Lung (tissue), 12 donors: Measurements from ENCODE around the gene ALG8. TPM values are rescaled to one million over a fixed set of nuclear protein-coding genes. Genes with fewer than 3 reads are reported as not detected.

Experiments
- ATAC-seq: fragments of 200-7000 bp; cut with Tn5 transposase; one replicate; pipeline ENCODE4 v1.9.1; 2020; ENCODE audit warnings: moderate number of reproducible peaks; ENCODE audit not compliant: insufficient read depth, low FRiP score
- DNase-seq, 3 donors: peaks; one replicate each; pipeline ENCODE4 v3.0.0-alpha.2; 2013 to 2017
- H3K27ac ChIP-seq, 2 donors: one replicate each; pipeline ENCODE4 v1.5.1; 2013; ENCODE audit warnings: mild to moderate bottlenecking in 2 of 2, moderate library complexity in 2 of 2, control low read depth in 1 of 2, inconsistent platforms in 1 of 2, low read depth in 1 of 2, low read length in 1 of 2
- H3K27me3 ChIP-seq, 3 donors: one replicate each; pipeline ENCODE4 v1.5.1; 2013; ENCODE audit warnings: low read length in 2 of 3; ENCODE audit not compliant: control insufficient read depth in 3 of 3, insufficient read depth in 3 of 3
- H3K36me3 ChIP-seq, 4 donors: one replicate each; pipeline ENCODE4 v1.5.1; 2013; ENCODE audit warnings: low read length in 4 of 4, mild to moderate bottlenecking in 1 of 4, moderate library complexity in 1 of 4; ENCODE audit not compliant: control insufficient read depth in 4 of 4, insufficient read depth in 4 of 4
- H3K4me1 ChIP-seq, 5 donors: one replicate each; pipeline ENCODE4 v1.5.1; 2013; ENCODE audit warnings: low read length in 5 of 5, mild to moderate bottlenecking in 2 of 5, moderate library complexity in 1 of 5; ENCODE audit not compliant: control insufficient read depth in 5 of 5, insufficient read depth in 5 of 5
- H3K4me3 ChIP-seq: one replicate; pipeline ENCODE4 v1.5.1; 2013; ENCODE audit warnings: mild to moderate bottlenecking, control low read depth, moderate library complexity
- H3K9ac ChIP-seq, 2 donors: one replicate each; pipeline ENCODE4 v1.5.1; 2013; ENCODE audit warnings: low read length in 2 of 2, control low read depth in 1 of 2; ENCODE audit not compliant: insufficient read depth in 1 of 2
- H3K9me3 ChIP-seq, 4 donors: one replicate each; pipeline ENCODE4 v1.5.1; 2013; ENCODE audit warnings: low read length in 3 of 4, mild to moderate bottlenecking in 1 of 4, moderate library complexity in 1 of 4; ENCODE audit not compliant: control insufficient read depth in 4 of 4, insufficient read depth in 3 of 4
- CTCF ChIP-seq: IDR thresholded peaks from 2 replicates; pipeline ENCODE4 v1.5.1; 2012; ENCODE audit warnings: mild to moderate bottlenecking; ENCODE audit errors: control extremely low read depth, extremely low read depth
- WGBS, 2 donors: extraction: QIAGEN DNeasy Blood & Tissue Kit; methylation state at CpG; one replicate each; pipeline ENCODE4 v1.1.7; 2013; 5-methylcytosine and 5-hydroxymethylcytosine counted together
- polyA plus RNA-seq, 2 donors: library from polyadenylated mRNA; stranded (reverse); fragments of 200-250 nt; gene quantifications; one replicate each; pipeline ENCODE4 v1.2.1, GENCODE V29; 2013
- total RNA-seq, 2 donors: library from RNA; depleted of rRNA in 1 of 2; stranded (reverse); fragments of >200 nt in 1 of 2; gene quantifications; one replicate each; pipeline ENCODE4 v1.2.1, GENCODE V29; 2014 to 2021
- donor health status: control.
- donor health status: control.
- donor health status: Bipolar disorder and iron deficiency.
- donor health status: healthy.
- donor health status: DM: yes; HTN: yes; CAD: no.

Gene ALG8
- total and polyA plus RNA-seq, 4 donors: 25.1 to 62.8 (median 35.5) TPM

GRCh38 chr11:78168539-78169477 is 29.4 kb upstream of the ALG8 start:
- DNase-seq (peak; percentile 79 to 88 (median 85)), ATAC-seq (peak; percentile 32)
- Histone ChIP-seq H3K4me3 (no peak overlapping the region), H3K27ac (peak overlapping the region; percentile 69 to 86), H3K4me1 (peaks cover 0 to 16% (median 7%) of the 10 kb centered on the region in 5 donors), H3K36me3 (peaks cover 0 to 13% (median 3%) of the 10 kb centered on the region in 4 donors), H3K9ac (peak overlapping the region in 1 of 2 donors; percentile 28), H3K27me3 (no peaks in the 10 kb centered on the region), H3K9me3 (no peaks in the 10 kb centered on the region)
- TF ChIP-seq CTCF: no peak
- 45 to 71% methylated on average over 17 of the region's 17 CpGs for WGBS, 2 donors

GRCh38 chr11:78166855-78167469 is 27.5 kb upstream of the ALG8 start:
- Histone ChIP-seq H3K27ac (no peak overlapping the region), H3K27me3 (no peaks in the 10 kb centered on the region), H3K9me3 (no peaks in the 10 kb centered on the region), H3K4me3 (no peak overlapping the region), H3K4me1 (peaks cover 0 to 20% (median 10%) of the 10 kb centered on the region in 5 donors), H3K9ac (no peak overlapping the region), H3K36me3 (peaks cover 0 to 5% (median under 1%) of the 10 kb centered on the region in 4 donors)
- DNase-seq: no peak
- no peak for ATAC-seq
- TF ChIP-seq CTCF: no peak
- WGBS, 2 donors: 96 to 97% methylated on average over 6 of the region's 6 CpGs

- H3K27ac ChIP-seq: no peak overlapping the region
- DNase-seq (no peak), ATAC-seq (no peak)
- H3K4me1 ChIP-seq: peaks cover 0 to 22% (median 10%) of the 10 kb centered on the region in 5 donors
- H3K9ac ChIP-seq: no peak overlapping the region
- TF ChIP-seq CTCF: no peak
- no peaks in the 10 kb centered on the region for H3K27me3 ChIP-seq
- H3K9me3 ChIP-seq: no peaks in the 10 kb centered on the region
- H3K36me3 ChIP-seq: no peaks in the 10 kb centered on the region
- H3K4me3 ChIP-seq: no peak overlapping the region
- 91 to 98% methylated on average over 2 of the region's 2 CpGs for WGBS, 2 donors
These were observed 25.0 kb upstream of the ALG8 start for GRCh38 chr11:78164471-78164870.
